CD14-positive monocyte (primary cell): ENCODE data around the gene NIPAL4. TPM values are rescaled to one million over a fixed set of nuclear protein-coding genes. Genes with fewer than 3 reads are reported as not detected.

Experiments
- DNase-seq, 3 donors: peaks; one replicate each; pipeline ENCODE4 v3.0.0-alpha.2; 2011 to 2022
- H2AFZ ChIP-seq: 2 replicates; pipeline ENCODE4 v1.6.0; 2012; ENCODE audit warnings: mild to moderate bottlenecking, low read depth, low read length, inconsistent platforms; ENCODE audit not compliant: insufficient read depth, poor library complexity, severe bottlenecking
- H3K27ac ChIP-seq, 2 donors: 1 replicate in 1 of 2; 2 replicates in 1 of 2; pipeline ENCODE4 v1.5.1; 2012 to 2013; ENCODE audit warnings: low read length in 2 of 2, control low read depth in 1 of 2, inconsistent platforms in 1 of 2, low read depth in 1 of 2, mild to moderate bottlenecking in 1 of 2
- H3K27me3 ChIP-seq, 2 donors: one replicate each; pipeline versions ENCODE4 v1.6.0 to v1.6.1; 2011 to 2013; ENCODE audit warnings: low read length in 2 of 2; ENCODE audit not compliant: control insufficient read depth in 2 of 2, insufficient read depth in 2 of 2
- H3K36me3 ChIP-seq, 2 donors: replicated peaks in 1 of 2; 1 replicate in 1 of 2; 2 replicates in 1 of 2; pipeline versions ENCODE4 v1.5.1 to v1.6.1; 2012 to 2013; ENCODE audit warnings: low read length in 2 of 2, control low read depth in 1 of 2, inconsistent platforms in 1 of 2, mild to moderate bottlenecking in 1 of 2; ENCODE audit not compliant: insufficient read depth in 2 of 2, control insufficient read depth in 1 of 2
- H3K4me1 ChIP-seq, 2 donors: 1 replicate in 1 of 2; 2 replicates in 1 of 2; pipeline versions ENCODE4 v1.5.1 to v1.6.1; 2012 to 2013; ENCODE audit warnings: low read length in 2 of 2, control low read depth in 1 of 2, inconsistent platforms in 1 of 2, mild to moderate bottlenecking in 1 of 2, moderate library complexity in 1 of 2; ENCODE audit not compliant: insufficient read depth in 2 of 2, control insufficient read depth in 1 of 2
- H3K4me2 ChIP-seq: replicated peaks from 2 replicates; pipeline ENCODE3; 2012; ENCODE audit warnings: low read length, moderate library complexity, mild to moderate bottlenecking; ENCODE audit not compliant: poor library complexity, severe bottlenecking; ENCODE audit errors: extremely low read depth
- H3K4me3 ChIP-seq, 3 experiments: fragments of 200-600 bp in 1 of 3; sonication (generic) in 1 of 3; replicated peaks in 1 of 3; 1 replicate in 2 of 3; 2 replicates in 1 of 3; pipeline ENCODE4 v1.5.1; 2011 to 2013; ENCODE audit warnings: low read length in 3 of 3, mild to moderate bottlenecking in 3 of 3, control low read depth in 2 of 3, low read depth in 2 of 3, inconsistent platforms in 1 of 3, moderate library complexity in 1 of 3
- H3K79me2 ChIP-seq: 2 replicates; pipeline ENCODE4 v1.6.0; 2012; ENCODE audit warnings: mild to moderate bottlenecking, control low read depth, inconsistent platforms, low read length, moderate library complexity; ENCODE audit not compliant: insufficient read depth
- H3K9ac ChIP-seq: 2 replicates; pipeline ENCODE4 v1.6.0; 2017; ENCODE audit warnings: low read length, mild to moderate bottlenecking; ENCODE audit not compliant: insufficient read depth, poor library complexity, severe bottlenecking
- H3K9me3 ChIP-seq, 2 donors: replicated peaks in 1 of 2; 1 replicate in 1 of 2; 2 replicates in 1 of 2; pipeline versions ENCODE4 v1.5.1 to v1.6.1; 2012 to 2013; ENCODE audit warnings: low read length in 2 of 2, control low read depth in 1 of 2; ENCODE audit not compliant: control insufficient read depth in 1 of 2, insufficient read depth in 1 of 2
- H4K20me1 ChIP-seq: 2 replicates; pipeline ENCODE4 v1.6.0; 2012; ENCODE audit warnings: mild to moderate bottlenecking, low read length, control low read depth, moderate library complexity; ENCODE audit not compliant: insufficient read depth
- H3K27ac Mint-ChIP-seq, 7 donors: one replicate each; pipeline ENCODE4 v1.8.0; 2020; ENCODE audit warnings: mild to moderate bottlenecking in 7 of 7, mixed read lengths in 7 of 7, moderate library complexity in 6 of 7, inconsistent platforms in 2 of 7
- H3K27me3 Mint-ChIP-seq, 3 donors: one replicate each; pipeline ENCODE4 v1.8.0; 2021 to 2022; ENCODE audit warnings: low read depth in 3 of 3, mild to moderate bottlenecking in 3 of 3, mixed read lengths in 3 of 3, moderate library complexity in 3 of 3, inconsistent platforms in 1 of 3
- H3K36me3 Mint-ChIP-seq, 2 donors: one replicate each; pipeline ENCODE4 v1.8.0; 2020; ENCODE audit warnings: mixed read lengths in 2 of 2, inconsistent platforms in 1 of 2, mild to moderate bottlenecking in 1 of 2
- H3K4me1 Mint-ChIP-seq: one replicate; pipeline ENCODE4 v1.8.0; 2020; ENCODE audit warnings: mild to moderate bottlenecking, mixed read lengths
- H3K4me3 Mint-ChIP-seq, 2 donors: one replicate each; pipeline ENCODE4 v1.8.0; 2020; ENCODE audit warnings: mild to moderate bottlenecking in 2 of 2, mixed read lengths in 2 of 2, moderate library complexity in 1 of 2
- H3K9me3 Mint-ChIP-seq, 7 donors: one replicate each; pipeline ENCODE4 v1.8.0; 2020 to 2022; ENCODE audit warnings: mixed read lengths in 7 of 7, mild to moderate bottlenecking in 6 of 7, moderate library complexity in 6 of 7, inconsistent platforms in 2 of 7
- CTCF ChIP-seq: fragments of 200-600 bp; IDR thresholded peaks from one replicate; pipeline ENCODE4 v1.8.0; 2022; ENCODE audit warnings: antibody characterized with exemption, mild to moderate bottlenecking
- WGBS: methylation state at CpG from one replicate; pipeline ENCODE4 v1.1.5; 2013; ENCODE audit warnings: missing lambda C conversion rate; ENCODE audit not compliant: insufficient coverage; 5-methylcytosine and 5-hydroxymethylcytosine counted together
- intact Hi-C, 2 donors: fragments of 100-400 bp; cut with micrococcal nuclease; formaldehyde crosslinking; loops; one replicate each; pipeline versions ENCODE4 v1.15.0 to v1.15.1; 2023
- polyA plus RNA-seq, 3 donors: library from polyadenylated mRNA; depleted of rRNA in 1 of 3; unstranded in 2 of 3; stranded (reverse) in 1 of 3; fragments of 300-500 nt in 2 of 3; fragments of >200 nt in 1 of 3; fragmentation: Illumina TruSeq in 2 of 3; gene quantifications; 1 replicate in 2 of 3; 2 replicates in 1 of 3; pipeline ENCODE4 v1.2.3, GENCODE V29; 2012 to 2021

The NIPAL4 gene
- polyA plus RNA-seq, 3 donors, result 0.04 to 2.3 TPM; not detected in 1

- H2AFZ ChIP-seq, result no peak overlapping the region
- no peak for DNase-seq
- 100% methylated on average over 1 of the region's 3 CpGs for WGBS
- Mint-ChIP-seq H3K27ac (no peak overlapping the region), H3K36me3 (peaks cover 76 to 83% of the 10 kb centered on the region in 2 donors), H3K27me3 (peaks cover 0 to 5% (median 2%) of the 10 kb centered on the region in 3 donors), H3K9me3 (peaks cover 0 to 1% (median 0%) of the 10 kb centered on the region in 7 donors), H3K4me3 (no peak overlapping the region), H3K4me1 (peaks cover 20% of the 10 kb centered on the region)
- no peaks in the 10 kb centered on the region for H3K79me2 ChIP-seq
- peaks cover 29 to 74% of the 10 kb centered on the region in 2 donors for H3K36me3 ChIP-seq
- no peak for TF ChIP-seq CTCF
- H3K9ac ChIP-seq, result no peak overlapping the region
- H3K4me2 ChIP-seq, result no peak overlapping the region
- H3K9me3 ChIP-seq, result no peaks in the 10 kb centered on the region
- no peak overlapping the region for H3K27ac ChIP-seq
- H4K20me1 ChIP-seq, result no peaks in the 10 kb centered on the region
- no peaks in the 10 kb centered on the region for H3K27me3 ChIP-seq
- no peak overlapping the region for H3K4me3 ChIP-seq
- intact Hi-C loops, result no loop called here
- H3K4me1 ChIP-seq, result peaks cover 26 to 33% of the 10 kb centered on the region in 2 donors
These were observed 46.1 kb downstream of the NIPAL4 start for GRCh38 chr5:157506066-157506590.

- Histone ChIP-seq H3K4me1 (peaks cover 21 to 23% of the 10 kb centered on the region in 2 donors), H3K79me2 (no peaks in the 10 kb centered on the region), H3K4me3 (no peak overlapping the region), H2AFZ (no peak overlapping the region), H3K4me2 (no peak overlapping the region), H3K27ac (no peak overlapping the region), H3K27me3 (no peaks in the 10 kb centered on the region), H4K20me1 (no peaks in the 10 kb centered on the region), H3K9me3 (no peaks in the 10 kb centered on the region), H3K9ac (no peak overlapping the region), H3K36me3 (peaks cover 30 to 80% of the 10 kb centered on the region in 2 donors)
- Mint-ChIP-seq H3K27ac (no peak overlapping the region), H3K9me3 (peaks cover 0 to 3% (median 0%) of the 10 kb centered on the region in 7 donors), H3K4me1 (peaks cover 18% of the 10 kb centered on the region), H3K4me3 (no peak overlapping the region), H3K36me3 (peaks cover 81 to 88% of the 10 kb centered on the region in 2 donors), H3K27me3 (peaks cover 0 to 5% (median 0%) of the 10 kb centered on the region in 3 donors)
- no peak for TF ChIP-seq CTCF
- DNase-seq, result no peak
- 97% methylated on average over 9 of the region's 14 CpGs for WGBS
- intact Hi-C loops, result no loop called here
These were observed 47.2 kb downstream of the NIPAL4 start for GRCh38 chr5:157506981-157507780.
